Endothelial cell of umbilical vein (primary cell): ENCODE results near the gene AK8. TPM values are rescaled to one million over a fixed set of nuclear protein-coding genes. Genes with fewer than 3 reads are reported as not detected.

Source experiments
- BruUV-seq: library from RNA; stranded (reverse); fragments of 400-500 nt; replicated peaks from 2 replicates; lab custom pipeline; 2021; lab: Mats Ljungman, UMichigan
- CTCF ChIA-PET: fragments of 300-600, 350-600 bp; sonication (Branson Sonifier 250); formaldehyde crosslinking; loops from one replicate; lab custom pipeline; 2021; ENCODE audit warnings: antibody characterized with exemption, inconsistent platforms; lab: Charles Lee
- POLR2A ChIA-PET: fragments of 300-600, 350-600 bp; sonication (Branson Sonifier 250); formaldehyde crosslinking; loops from one replicate; lab custom pipeline; 2021; ENCODE audit warnings: antibody characterized with exemption, inconsistent platforms; lab: Charles Lee
- DNase-seq: peaks from one replicate; pipeline ENCODE4 v3.0.0-alpha.2; 2011; ENCODE audit warnings: low read depth, low spot score
- FAIRE-seq: peaks from 2 replicates; lab custom pipeline; 2011; peaks lifted over from hg19 to GRCh38; lab: Jason Lieb, UNC
- H2AFZ ChIP-seq: 2 replicates; pipeline ENCODE4 v1.6.0; 2012; ENCODE audit warnings: low read depth, low read length, control low read depth, inconsistent platforms
- H3K27ac ChIP-seq: 2 replicates; pipeline ENCODE4 v1.5.1; 2011; ENCODE audit warnings: low read depth, mild to moderate bottlenecking, control low read depth, low read length, moderate library complexity; ENCODE audit not compliant: insufficient read depth
- H3K27me3 ChIP-seq, 2 experiments: 2 replicates each; pipeline versions ENCODE4 v1.6.0 to v1.6.1; 2011; ENCODE audit warnings: low read length in 2 of 2, mixed read lengths in 1 of 2; ENCODE audit not compliant: control insufficient read depth in 2 of 2, insufficient read depth in 2 of 2
- H3K36me3 ChIP-seq, 2 experiments: 2 replicates in 1 of 2; 3 replicates in 1 of 2; pipeline ENCODE4 v1.5.1; 2011; ENCODE audit warnings: low read length in 2 of 2, mild to moderate bottlenecking in 1 of 2, moderate library complexity in 1 of 2; ENCODE audit not compliant: control insufficient read depth in 2 of 2, insufficient read depth in 2 of 2; ENCODE audit errors: extremely low read depth in 1 of 2
- H3K4me1 ChIP-seq: 3 replicates; pipeline ENCODE4 v1.5.1; 2011; ENCODE audit warnings: mild to moderate bottlenecking, low read length; ENCODE audit not compliant: control insufficient read depth, insufficient read depth; ENCODE audit errors: extremely low read depth
- H3K4me2 ChIP-seq: 2 replicates; pipeline ENCODE4 v1.6.1; 2011; ENCODE audit warnings: low read length, control low read depth, mixed read lengths; ENCODE audit not compliant: insufficient read depth
- H3K4me3 ChIP-seq, 3 experiments: fragments of 200-600 bp in 1 of 3; sonication (generic), shearing (Covaris generic) in 1 of 3; replicated peaks in 1 of 3; 2 replicates each; pipeline ENCODE4 v1.5.1; 2011 to 2016; ENCODE audit warnings: control low read depth in 3 of 3, low read length in 3 of 3, mild to moderate bottlenecking in 2 of 3, inconsistent platforms in 1 of 3, low read depth in 1 of 3, moderate library complexity in 1 of 3; ENCODE audit not compliant: insufficient read depth in 1 of 3
- H3K79me2 ChIP-seq: 2 replicates; pipeline ENCODE4 v1.6.0; 2012; ENCODE audit warnings: low read length, inconsistent platforms; ENCODE audit not compliant: control insufficient read depth, insufficient read depth
- H3K9ac ChIP-seq: replicated peaks from 2 replicates; pipeline ENCODE3; 2011; ENCODE audit warnings: low read length, control low read depth; ENCODE audit not compliant: insufficient read depth; ENCODE audit errors: extremely low read depth
- H3K9me1 ChIP-seq: replicated peaks from 3 replicates; pipeline ENCODE4 v1.6.0; 2011; ENCODE audit warnings: mild to moderate bottlenecking, low read length; ENCODE audit not compliant: control insufficient read depth, insufficient read depth; ENCODE audit errors: extremely low read depth
- H3K9me3 ChIP-seq: replicated peaks from 2 replicates; pipeline ENCODE4 v1.5.1; 2012; ENCODE audit warnings: low read length, inconsistent platforms; ENCODE audit not compliant: control insufficient read depth, insufficient read depth
- H4K20me1 ChIP-seq: replicated peaks from 2 replicates; pipeline ENCODE3; 2011; ENCODE audit warnings: mild to moderate bottlenecking, low read length; ENCODE audit not compliant: control insufficient read depth, insufficient read depth; ENCODE audit errors: extremely low read depth
- EZH2 ChIP-seq: IDR thresholded peaks from 2 replicates; pipeline ENCODE4 v1.6.1; 2012; ENCODE audit warnings: borderline replicate concordance, low read depth, mild to moderate bottlenecking, moderate library complexity, low read length, inconsistent platforms; ENCODE audit not compliant: severe bottlenecking
- FOS ChIP-seq: IDR thresholded peaks from 2 replicates; pipeline ENCODE4 v1.6.1; 2011; ENCODE audit warnings: mild to moderate bottlenecking, low read length, moderate library complexity, borderline replicate concordance; ENCODE audit not compliant: insufficient read depth
- JUN ChIP-seq: IDR thresholded peaks from 2 replicates; pipeline ENCODE4 v1.6.1; 2011; ENCODE audit warnings: borderline replicate concordance, low read depth; ENCODE audit not compliant: insufficient read length, insufficient read depth
- MYC ChIP-seq: IDR thresholded peaks from one replicate; pipeline ENCODE4 v1.6.1; 2011; ENCODE audit warnings: mild to moderate bottlenecking, low read depth, low read length
- POLR2A ChIP-seq: IDR thresholded peaks from 2 replicates; pipeline ENCODE4 v1.6.1; 2012; ENCODE audit warnings: low read depth, mild to moderate bottlenecking, control low read depth, low read length
- dilution Hi-C: fragments of 300-500 bp; cut with MboI; formaldehyde crosslinking; loops from one replicate; pipeline ENCODE4 v1.15.0; 2019; ENCODE audit warnings: low sequenced_read_pairs; ENCODE audit not compliant: extremely low pct_ligation_motif_present
- intact Hi-C: fragments of 100-400 bp; cut with micrococcal nuclease; formaldehyde crosslinking; loops from one replicate; pipeline ENCODE4 v1.10.0; 2022
- polyA plus RNA-seq, 4 experiments: library from polyadenylated mRNA; depleted of rRNA in 3 of 4; stranded (reverse) in 3 of 4; unstranded in 1 of 4; fragments of >200 nt; gene quantifications; 2 replicates each; pipeline versions ENCODE4 v1.2.1 to v1.2.3, GENCODE V29; 2011 to 2012; ENCODE audit warnings: missing spikeins in 1 of 4
- total RNA-seq: library from RNA; stranded (reverse); gene quantifications from 2 replicates; pipeline ENCODE4 v1.2.3, GENCODE V29; 2021
- TF ChIP-seq, protein P1 (sequence below): IDR thresholded peaks from 2 replicates; pipeline ENCODE4 v1.6.1; 2011; ENCODE audit not compliant: insufficient read depth, insufficient read length
- TF ChIP-seq, protein P2 (sequence below), 2 donors: IDR thresholded peaks; 1 replicate in 1 of 2; 2 replicates in 1 of 2; pipeline ENCODE4 v1.5.1; 2011; ENCODE audit warnings: low read length in 2 of 2, mild to moderate bottlenecking in 2 of 2, moderate library complexity in 2 of 2, control low read depth in 1 of 2, inconsistent platforms in 1 of 2, low read depth in 1 of 2; ENCODE audit not compliant: insufficient read depth in 1 of 2; ENCODE audit errors: extremely low read depth in 1 of 2

The AK8 gene
- total and polyA plus RNA-seq, 2 donors (not counting 3 experiments of a cell fraction or from before 2014, with no cell fraction given), result 0.06 TPM; not detected in 1

DNA sequence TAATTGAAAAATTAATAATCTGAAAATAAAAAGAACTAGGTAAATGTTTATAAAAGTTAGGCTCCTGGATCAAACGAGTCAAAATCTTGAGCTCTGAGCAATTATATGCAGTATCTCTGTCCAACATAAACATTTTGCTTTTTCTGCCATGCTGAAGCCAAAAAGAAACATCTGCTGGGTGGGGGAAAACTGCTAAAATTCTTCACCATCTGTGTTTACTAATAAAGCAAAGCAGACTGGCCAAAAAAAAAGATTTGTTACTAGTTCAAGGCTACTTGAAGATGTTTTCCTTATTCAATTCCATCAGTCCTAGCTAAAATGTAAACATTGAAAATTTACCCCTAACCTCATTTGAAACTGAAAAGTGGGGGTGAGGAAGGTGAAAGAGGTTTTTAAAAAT is 178.1 kb downstream of the AK8 start:
- H3K27ac ChIP-seq, result no peak overlapping the region
- no peaks in the 10 kb centered on the region for H3K79me2 ChIP-seq
- dilution Hi-C loops (no loop called here), intact Hi-C loops (no loop called here)
- TF ChIP-seq, protein P1, sequence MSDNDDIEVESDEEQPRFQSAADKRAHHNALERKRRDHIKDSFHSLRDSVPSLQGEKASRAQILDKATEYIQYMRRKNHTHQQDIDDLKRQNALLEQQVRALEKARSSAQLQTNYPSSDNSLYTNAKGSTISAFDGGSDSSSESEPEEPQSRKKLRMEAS, result no peak
- TF ChIP-seq, protein P2, sequence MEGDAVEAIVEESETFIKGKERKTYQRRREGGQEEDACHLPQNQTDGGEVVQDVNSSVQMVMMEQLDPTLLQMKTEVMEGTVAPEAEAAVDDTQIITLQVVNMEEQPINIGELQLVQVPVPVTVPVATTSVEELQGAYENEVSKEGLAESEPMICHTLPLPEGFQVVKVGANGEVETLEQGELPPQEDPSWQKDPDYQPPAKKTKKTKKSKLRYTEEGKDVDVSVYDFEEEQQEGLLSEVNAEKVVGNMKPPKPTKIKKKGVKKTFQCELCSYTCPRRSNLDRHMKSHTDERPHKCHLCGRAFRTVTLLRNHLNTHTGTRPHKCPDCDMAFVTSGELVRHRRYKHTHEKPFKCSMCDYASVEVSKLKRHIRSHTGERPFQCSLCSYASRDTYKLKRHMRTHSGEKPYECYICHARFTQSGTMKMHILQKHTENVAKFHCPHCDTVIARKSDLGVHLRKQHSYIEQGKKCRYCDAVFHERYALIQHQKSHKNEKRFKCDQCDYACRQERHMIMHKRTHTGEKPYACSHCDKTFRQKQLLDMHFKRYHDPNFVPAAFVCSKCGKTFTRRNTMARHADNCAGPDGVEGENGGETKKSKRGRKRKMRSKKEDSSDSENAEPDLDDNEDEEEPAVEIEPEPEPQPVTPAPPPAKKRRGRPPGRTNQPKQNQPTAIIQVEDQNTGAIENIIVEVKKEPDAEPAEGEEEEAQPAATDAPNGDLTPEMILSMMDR (IDR thresholded peaks at IDR 0.05; ENCODE audit: extremely low read depth in 1 of 2, insufficient read depth in 1 of 2, low read depth in 1 of 2, low read length in 2 of 2), result no peak
- TF ChIP-seq JUN (no peak), POLR2A (no peak), MYC (no peak), FOS (no peak)
- no peak for FAIRE-seq
- no TSS peak for BruUV-seq
- no peaks in the 10 kb centered on the region for H3K27me3 ChIP-seq
- DNase-seq, result peak; percentile 35
- H3K4me3 ChIP-seq, result no peak overlapping the region
- no peaks in the 10 kb centered on the region for H3K4me1 ChIP-seq
- POLR2A ChIA-PET, result no interaction called here
- H3K36me3 ChIP-seq, result no peaks in the 10 kb centered on the region
- no peaks in the 10 kb centered on the region for H4K20me1 ChIP-seq
- H2AFZ ChIP-seq, result no peak overlapping the region
- no peak overlapping the region for H3K4me2 ChIP-seq
- no peaks in the 10 kb centered on the region for H3K9me3 ChIP-seq
- H3K9ac ChIP-seq, result no peak overlapping the region
- H3K9me1 ChIP-seq, result no peaks in the 10 kb centered on the region
- CTCF ChIA-PET, result interaction anchor here (1.1 to 2.6 kb wide), 2 partner anchors 8 to 11 kb away, joined by 5 to 7 read pairs; no protein-coding TSS in a partner anchor

DNA sequence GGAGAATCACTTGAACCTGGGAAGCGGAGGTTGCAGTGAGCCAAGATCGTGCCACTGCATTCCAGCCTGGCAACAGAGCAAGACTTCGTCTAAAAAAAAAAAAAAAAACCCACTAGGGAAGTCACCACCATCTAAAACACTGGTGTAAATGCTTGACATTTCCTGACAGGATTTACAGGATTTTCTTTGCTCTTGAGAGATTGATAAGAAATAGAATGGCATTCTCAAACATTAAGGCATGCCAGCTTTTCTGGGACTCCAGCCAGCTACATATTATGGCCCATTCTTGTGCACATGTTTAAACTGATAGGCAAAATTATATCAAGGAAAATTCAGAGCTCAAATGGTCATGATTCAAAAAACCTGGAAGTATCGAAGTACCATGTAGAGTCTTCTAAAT is 179.1 kb downstream of the AK8 start:
- Histone ChIP-seq H3K9ac (no peak overlapping the region), H4K20me1 (no peaks in the 10 kb centered on the region), H3K36me3 (no peaks in the 10 kb centered on the region), H2AFZ (no peak overlapping the region), H3K27ac (no peak overlapping the region), H3K4me1 (no peaks in the 10 kb centered on the region), H3K9me1 (no peaks in the 10 kb centered on the region), H3K4me3 (no peak overlapping the region), H3K9me3 (no peaks in the 10 kb centered on the region), H3K27me3 (no peaks in the 10 kb centered on the region), H3K4me2 (no peak overlapping the region), H3K79me2 (no peaks in the 10 kb centered on the region)
- intact Hi-C loops (no loop called here), dilution Hi-C loops (no loop called here)
- POLR2A ChIA-PET, result no interaction called here
- no TSS peak for BruUV-seq
- DNase-seq, result peak; percentile 93
- TF ChIP-seq, protein P2 (IDR thresholded peaks at IDR 0.05; ENCODE audit: extremely low read depth in 1 of 2, insufficient read depth in 1 of 2, low read depth in 1 of 2, low read length in 2 of 2), result no peak
- no peak for TF ChIP-seq EZH2
- no peak for TF ChIP-seq MYC
- no peak for TF ChIP-seq POLR2A
- FAIRE-seq, result no peak
- CTCF ChIA-PET, result interaction anchor here (0.9 to 2.6 kb wide), 2 partner anchors 10 to 55 kb away, joined by 3 to 7 read pairs; no protein-coding TSS in a partner anchor
